ENCODE data around the gene LPP. TPM values are rescaled to one million over a fixed set of nuclear protein-coding genes. Genes with fewer than 3 reads are reported as not detected.
A peak's percentile ranks its signal among the peaks of the same experiment; 100 is the strongest.

LPP gene
- total RNA-seq, 1 donor, result 92.1 TPM

GRCh38 chr3:188680605-188681004, 526.6 kb downstream of the LPP start:
- DNase-seq (ENCODE audit: low read depth), result no peak
- TF ChIP-seq, protein P1, sequence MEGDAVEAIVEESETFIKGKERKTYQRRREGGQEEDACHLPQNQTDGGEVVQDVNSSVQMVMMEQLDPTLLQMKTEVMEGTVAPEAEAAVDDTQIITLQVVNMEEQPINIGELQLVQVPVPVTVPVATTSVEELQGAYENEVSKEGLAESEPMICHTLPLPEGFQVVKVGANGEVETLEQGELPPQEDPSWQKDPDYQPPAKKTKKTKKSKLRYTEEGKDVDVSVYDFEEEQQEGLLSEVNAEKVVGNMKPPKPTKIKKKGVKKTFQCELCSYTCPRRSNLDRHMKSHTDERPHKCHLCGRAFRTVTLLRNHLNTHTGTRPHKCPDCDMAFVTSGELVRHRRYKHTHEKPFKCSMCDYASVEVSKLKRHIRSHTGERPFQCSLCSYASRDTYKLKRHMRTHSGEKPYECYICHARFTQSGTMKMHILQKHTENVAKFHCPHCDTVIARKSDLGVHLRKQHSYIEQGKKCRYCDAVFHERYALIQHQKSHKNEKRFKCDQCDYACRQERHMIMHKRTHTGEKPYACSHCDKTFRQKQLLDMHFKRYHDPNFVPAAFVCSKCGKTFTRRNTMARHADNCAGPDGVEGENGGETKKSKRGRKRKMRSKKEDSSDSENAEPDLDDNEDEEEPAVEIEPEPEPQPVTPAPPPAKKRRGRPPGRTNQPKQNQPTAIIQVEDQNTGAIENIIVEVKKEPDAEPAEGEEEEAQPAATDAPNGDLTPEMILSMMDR (IDR thresholded peaks at IDR 0.05; ENCODE audit: insufficient read depth, low read length), result no peak
- no peak overlapping the region for H3K4me3 ChIP-seq (ENCODE audit: low read depth, low read length)

DNA sequence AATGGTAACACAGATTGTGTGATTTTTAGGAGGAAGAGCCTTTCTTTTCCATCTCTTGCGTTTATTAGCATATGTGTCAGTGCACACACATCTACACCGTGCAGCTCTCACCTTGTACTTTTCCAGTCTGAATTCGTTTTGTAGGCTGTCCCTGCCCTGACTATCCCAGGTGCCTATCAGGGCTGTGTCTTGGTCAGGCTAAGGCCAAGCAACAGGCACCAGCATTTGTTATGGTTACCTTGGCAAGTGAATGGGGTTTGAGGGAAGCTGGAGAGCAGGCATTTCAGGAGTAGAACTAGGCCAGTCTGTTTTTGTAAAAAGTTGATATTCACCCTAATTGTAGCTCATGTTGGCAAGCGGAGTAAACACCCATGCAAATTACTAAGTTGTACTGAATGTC, 528.4 kb downstream of the LPP start:
- H3K4me3 ChIP-seq (ENCODE audit: low read depth, low read length), result no peak overlapping the region
- TF ChIP-seq, protein P1 (IDR thresholded peaks at IDR 0.05; ENCODE audit: insufficient read depth, low read length), result no peak
- no peak for DNase-seq (ENCODE audit: low read depth)

DNA sequence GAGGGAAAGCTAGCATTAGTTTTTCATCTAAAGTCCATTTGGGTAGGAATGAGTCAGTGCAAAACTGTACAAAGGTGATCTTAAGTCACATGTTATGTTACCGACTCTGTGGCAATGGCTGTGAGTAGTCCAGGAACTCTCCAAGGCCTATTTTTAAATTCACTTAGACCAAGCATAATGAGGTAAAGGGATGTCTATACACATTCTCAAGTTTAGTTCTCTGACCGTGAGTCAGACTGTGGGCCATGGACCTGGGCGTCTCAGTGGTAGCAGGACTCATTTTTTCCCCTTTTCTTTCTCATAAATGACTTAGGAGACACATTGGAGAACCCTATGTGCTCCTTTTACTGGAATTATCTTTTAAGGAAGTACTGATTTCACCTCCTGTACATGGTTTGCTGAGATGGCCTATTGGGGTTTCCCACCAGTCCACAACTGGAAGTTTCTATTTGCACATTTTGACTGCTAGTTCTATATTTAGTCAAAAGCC, 529.1 kb downstream of the LPP start:
- H3K4me3 ChIP-seq (ENCODE audit: low read depth, low read length), result no peak overlapping the region
- TF ChIP-seq, protein P1 (IDR thresholded peaks at IDR 0.05; ENCODE audit: insufficient read depth, low read length), result no peak
- DNase-seq (ENCODE audit: low read depth), result peak; percentile 93

DNA sequence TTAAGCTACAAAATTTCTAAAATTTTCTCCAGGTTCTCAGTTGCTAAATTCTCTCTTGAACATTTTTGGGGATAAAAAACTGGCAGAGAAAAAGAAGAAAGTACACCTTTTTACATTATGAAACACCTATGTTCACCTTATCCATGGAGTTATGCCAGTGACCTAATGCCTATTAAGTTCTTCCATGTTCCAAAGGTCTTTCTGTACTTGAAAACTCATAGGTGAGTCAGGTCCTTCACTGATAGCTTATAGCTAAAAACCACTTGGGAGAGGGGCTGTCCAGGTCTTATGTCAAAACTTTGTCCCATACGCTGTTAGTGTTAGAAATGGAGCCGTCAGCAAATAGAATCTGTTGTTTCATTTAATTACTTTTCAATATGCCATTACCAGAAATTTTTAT, 530.3 kb downstream of the LPP start:
- TF ChIP-seq, protein P1 (IDR thresholded peaks at IDR 0.05; ENCODE audit: insufficient read depth, low read length), result no peak
- DNase-seq (ENCODE audit: low read depth), result no peak

GRCh38 chr3:188685789-188686188, 531.8 kb downstream of the LPP start:
- TF ChIP-seq, protein P1 (IDR thresholded peaks at IDR 0.05; ENCODE audit: insufficient read depth, low read length), result no peak
- H3K4me3 ChIP-seq (ENCODE audit: low read depth, low read length), result no peak overlapping the region
- DNase-seq (ENCODE audit: low read depth), result no peak

More for the DNA sequence above, 530.3 kb downstream of the LPP start:
- H3K4me3 ChIP-seq (ENCODE audit: low read depth, low read length), result no peak overlapping the region

DNA sequence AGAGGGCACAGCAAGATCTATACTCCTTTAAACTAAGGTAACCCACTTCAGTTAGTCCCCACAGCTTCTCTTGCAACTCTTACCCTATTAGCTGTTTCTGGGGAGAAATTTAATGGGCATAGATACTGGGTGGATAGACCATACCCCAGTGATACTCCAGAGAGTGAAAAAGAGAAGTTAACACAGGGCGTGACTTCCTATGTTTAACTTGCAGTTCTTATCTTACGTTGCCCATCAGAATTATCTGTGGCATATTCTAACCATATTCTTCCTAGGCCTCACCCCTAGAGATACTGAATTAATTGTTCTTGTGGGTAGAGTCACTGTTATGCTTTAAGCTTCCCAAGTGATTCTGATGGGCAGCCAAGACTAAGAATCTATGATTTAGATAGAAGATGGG, 532.4 kb downstream of the LPP start:
- H3K4me3 ChIP-seq (ENCODE audit: low read depth, low read length), result no peak overlapping the region
- TF ChIP-seq, protein P1 (IDR thresholded peaks at IDR 0.05; ENCODE audit: insufficient read depth, low read length), result no peak
- no peak for DNase-seq (ENCODE audit: low read depth)

DNA sequence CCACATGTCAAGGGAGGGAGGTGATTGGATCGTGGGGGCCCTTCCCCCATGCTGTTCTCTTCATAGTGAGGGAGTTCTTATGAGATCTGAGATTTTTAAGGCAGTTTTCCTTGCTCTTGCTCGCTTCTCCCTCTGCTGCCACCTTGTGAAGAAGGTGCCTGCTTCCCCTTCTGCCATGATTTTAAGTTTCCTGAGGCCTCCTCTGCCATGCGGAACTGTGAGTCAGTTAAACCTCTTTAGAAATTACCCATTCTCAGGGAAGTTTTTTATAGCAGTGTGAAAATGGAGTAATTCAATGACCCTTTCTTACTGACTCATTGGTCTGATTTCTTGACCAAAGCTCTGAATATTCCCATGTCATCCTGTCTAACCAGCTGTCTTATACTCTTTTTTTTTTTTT, 533.4 kb downstream of the LPP start:
- no peak overlapping the region for H3K4me3 ChIP-seq (ENCODE audit: low read depth, low read length)
- DNase-seq (ENCODE audit: low read depth), result peak; percentile 49
- TF ChIP-seq, protein P1 (IDR thresholded peaks at IDR 0.05; ENCODE audit: insufficient read depth, low read length), result peak; percentile 25

All from fibroblast of the aortic adventitia (primary cell).